SK-N-SH (cell line): ENCODE measurements around the gene AKAP10. TPM values are rescaled to one million over a fixed set of nuclear protein-coding genes. Genes with fewer than 3 reads are reported as not detected.
"Not testable (repeated sequence)": the region's sequence is repeated elsewhere in the genome, so short reads cannot be mapped to it uniquely, and the experiment has no call there.

Source experiments
- CTCF ChIA-PET: fragments of 300-600, 350-600 bp; formaldehyde crosslinking; extraction: SDS; loops from one replicate; lab custom pipeline; 2021; lab: Yijun Ruan, JAX
- POLR2A ChIA-PET: fragments of 350-600 bp; sonication (Branson Sonifier 250); formaldehyde crosslinking; extraction: SDS; loops from one replicate; lab custom pipeline; 2020; ENCODE audit warnings: antibody characterized with exemption, inconsistent platforms; lab: Yijun Ruan, JAX
- DNase-seq: peaks from one replicate; pipeline ENCODE4 v3.0.0; 2012
- H2AFZ ChIP-seq: fragments of 200-600 bp; sonication (generic); 2 replicates; pipeline ENCODE4 v1.8.1; 2016; ENCODE audit warnings: antibody characterized with exemption, mild to moderate bottlenecking, low read depth
- H3F3A ChIP-seq: fragments of 200-600 bp; sonication (generic); replicated peaks from 2 replicates; pipeline ENCODE3; 2016; ENCODE audit warnings: antibody characterized with exemption, mild to moderate bottlenecking; ENCODE audit not compliant: insufficient read depth
- H3K27ac ChIP-seq, 2 experiments: fragments of 200-500 bp in 1 of 2; fragments of 200-600 bp in 1 of 2; sonication (Bioruptor generic) in 1 of 2; sonication (generic), shearing (Covaris generic) in 1 of 2; 2 replicates each; pipeline versions ENCODE4 v1.5.1 to v1.6.1; 2014 to 2016; ENCODE audit warnings: low read depth in 2 of 2, inconsistent platforms in 1 of 2, low read length in 1 of 2, mild to moderate bottlenecking in 1 of 2, mixed read lengths in 1 of 2
- H3K27me3 ChIP-seq: fragments of 200-600 bp; sonication (generic), shearing (Covaris generic); 2 replicates; pipeline ENCODE4 v1.6.1; 2016; ENCODE audit warnings: mixed run types; ENCODE audit not compliant: insufficient read depth
- H3K36me3 ChIP-seq, 2 experiments: fragments of 200-500 bp in 1 of 2; fragments of 200-600 bp in 1 of 2; sonication (Bioruptor generic) in 1 of 2; sonication (generic) in 1 of 2; replicated peaks in 1 of 2; 2 replicates each; pipeline versions ENCODE3 to v1.5.1; 2014 to 2016; ENCODE audit warnings: low read length in 1 of 2, mild to moderate bottlenecking in 1 of 2; ENCODE audit not compliant: insufficient read depth in 2 of 2, control insufficient read depth in 1 of 2
- H3K4me1 ChIP-seq, 2 experiments: fragments of 200-500 bp in 1 of 2; fragments of 200-600 bp in 1 of 2; sonication (Bioruptor generic) in 1 of 2; sonication (generic), shearing (Covaris generic) in 1 of 2; 2 replicates each; pipeline versions ENCODE4 v1.5.1 to v1.6.1; 2014 to 2016; ENCODE audit warnings: low read depth in 1 of 2, low read length in 1 of 2, mixed run types in 1 of 2; ENCODE audit not compliant: insufficient read depth in 2 of 2, control insufficient read depth in 1 of 2
- H3K4me2 ChIP-seq: fragments of 200-600 bp; sonication (generic), shearing (Covaris generic); 2 replicates; pipeline ENCODE4 v1.6.1; 2017; ENCODE audit warnings: mixed run types
- H3K4me3 ChIP-seq, 2 experiments: fragments of 200-500 bp in 1 of 2; fragments of 200-600 bp in 1 of 2; sonication (Bioruptor generic) in 1 of 2; sonication (generic), shearing (Covaris generic) in 1 of 2; 2 replicates each; pipeline versions ENCODE4 v1.5.1 to v1.8.1; 2014 to 2016; ENCODE audit warnings: low read depth in 2 of 2, inconsistent platforms in 1 of 2, low read length in 1 of 2, mild to moderate bottlenecking in 1 of 2, mixed read lengths in 1 of 2, moderate library complexity in 1 of 2
- H3K79me2 ChIP-seq: fragments of 200-600 bp; sonication (generic); 2 replicates; pipeline ENCODE4 v1.8.1; 2017; ENCODE audit warnings: mild to moderate bottlenecking; ENCODE audit not compliant: insufficient read depth
- H3K9ac ChIP-seq: fragments of 200-600 bp; sonication (generic); 2 replicates; pipeline ENCODE4 v1.6.1; 2017; ENCODE audit warnings: mixed run types
- H3K9me2 ChIP-seq: fragments of 200-600 bp; sonication (generic); 2 replicates; pipeline ENCODE4 v1.6.1; 2017; ENCODE audit warnings: mixed run types
- H3K9me3 ChIP-seq: fragments of 200-600 bp; sonication (generic); 2 replicates; pipeline ENCODE4 v1.6.1; 2017; ENCODE audit warnings: mixed run types, mild to moderate bottlenecking, moderate library complexity
- H4K20me1 ChIP-seq: fragments of 200-600 bp; sonication (generic); 2 replicates; pipeline ENCODE4 v1.6.1; 2017; ENCODE audit warnings: mild to moderate bottlenecking, mixed run types; ENCODE audit not compliant: insufficient read depth
- CHD2 ChIP-seq: fragments of 150-350 bp; IDR thresholded peaks from 2 replicates; pipeline ENCODE4 v1.6.1; 2018; ENCODE audit warnings: low read length; ENCODE audit not compliant: partially characterized antibody
- FOXJ3 ChIP-seq: sonication (generic); formaldehyde crosslinking; IDR thresholded peaks from 2 replicates; pipeline ENCODE4 v1.5.1; 2020; ENCODE audit warnings: mild to moderate bottlenecking, missing genetic modification reagents
- FOXM1 ChIP-seq: IDR thresholded peaks from 2 replicates; pipeline ENCODE4 v1.4.0; 2012; ENCODE audit warnings: low read depth, mild to moderate bottlenecking
- GABPA ChIP-seq: IDR thresholded peaks from 2 replicates; pipeline ENCODE4 v1.4.0; 2012; ENCODE audit warnings: low read depth, mild to moderate bottlenecking
- GATA2 ChIP-seq: sonication (generic); formaldehyde crosslinking; IDR thresholded peaks from 2 replicates; pipeline ENCODE4 v1.5.0; 2020; ENCODE audit warnings: mild to moderate bottlenecking, missing genetic modification reagents
- MEF2A ChIP-seq: IDR thresholded peaks from 2 replicates; pipeline ENCODE4 v1.4.0; 2012; ENCODE audit warnings: low read depth, borderline replicate concordance
- MXI1 ChIP-seq: IDR thresholded peaks from 2 replicates; pipeline ENCODE4 v1.6.1; 2012; ENCODE audit warnings: mild to moderate bottlenecking, low read depth, low read length, improper control_type of control experiment
- NFIC ChIP-seq: IDR thresholded peaks from 2 replicates; pipeline ENCODE4 v1.4.0; 2012; ENCODE audit warnings: borderline replicate concordance
- NRF1 ChIP-seq: IDR thresholded peaks from 2 replicates; pipeline ENCODE4 v1.6.1; 2012; ENCODE audit warnings: low read depth, mild to moderate bottlenecking, low read length
- POLR2AphosphoS5 ChIP-seq: IDR thresholded peaks from 2 replicates; pipeline ENCODE4 v1.6.1; 2012; ENCODE audit warnings: low read depth, low read length
- RCOR1 ChIP-seq: fragments of 150-350 bp; IDR thresholded peaks from 2 replicates; pipeline ENCODE4 v1.6.1; 2017; ENCODE audit warnings: antibody characterized with exemption, low read length
- SIN3A ChIP-seq: IDR thresholded peaks from 2 replicates; pipeline ENCODE4 v1.6.1; 2012; ENCODE audit warnings: low read depth, mild to moderate bottlenecking, low read length, moderate library complexity, borderline replicate concordance
- TEAD4 ChIP-seq: IDR thresholded peaks from 2 replicates; pipeline ENCODE4 v1.4.0; 2012; ENCODE audit warnings: mild to moderate bottlenecking, borderline replicate concordance; ENCODE audit not compliant: insufficient read depth
- YY1 ChIP-seq: IDR thresholded peaks from 2 replicates; pipeline ENCODE4 v1.4.0; 2012; ENCODE audit warnings: low read depth, mild to moderate bottlenecking
- WGBS: methylation state at CpG from one replicate; pipeline ENCODE4 v1.1.6; 2017; ENCODE audit warnings: low lambda C conversion rate; 5-methylcytosine and 5-hydroxymethylcytosine counted together
- polyA plus RNA-seq, 3 experiments: library from polyadenylated mRNA; depleted of rRNA; stranded (reverse); fragments of >200 nt; gene quantifications; 2 replicates each; pipeline ENCODE4 v1.2.3, GENCODE V29; 2012
- TF ChIP-seq, protein P1 (sequence below): fragments of 150-350 bp; IDR thresholded peaks from 2 replicates; pipeline ENCODE4 v1.6.1; 2016; ENCODE audit warnings: mild to moderate bottlenecking, low read depth, low read length
- TF ChIP-seq, protein P2 (sequence below): IDR thresholded peaks from 2 replicates; pipeline ENCODE4; 2012
- TF ChIP-seq, protein P3 (sequence below): fragments of 200-600 bp; sonication (generic); IDR thresholded peaks from 2 replicates; pipeline ENCODE4 v1.6.1; 2017; ENCODE audit warnings: antibody characterized with exemption, mild to moderate bottlenecking, moderate library complexity

The AKAP10 gene
- polyA plus RNA-seq, 1 of the 3 experiments (the other 2 are of a cell fraction): 12.7 TPM

DNA sequence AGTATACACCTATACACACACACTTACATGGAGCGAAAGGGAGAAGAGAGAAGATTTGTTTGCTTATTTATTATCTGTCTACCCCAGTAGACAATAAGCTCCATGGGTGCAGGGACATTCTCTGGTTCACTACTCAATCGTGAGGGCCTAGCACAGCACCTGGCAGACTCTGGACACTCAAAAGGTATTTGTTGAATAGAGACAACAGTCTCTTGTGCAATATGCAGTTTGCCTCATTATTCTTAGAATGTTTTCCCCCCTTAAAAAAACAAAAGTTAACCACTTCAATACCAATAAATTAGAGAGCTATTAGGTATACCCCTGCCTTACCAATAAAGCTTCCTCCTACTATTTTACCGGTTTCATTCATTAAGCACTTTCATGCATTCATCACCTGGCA lies 2.0 kb downstream of the AKAP10 start:
- Histone ChIP-seq H3K9me2 (no peaks in the 10 kb centered on the region), H4K20me1 (peaks cover 5% of the 10 kb centered on the region; the same call in 1 of the 2 replicates), H3K4me3 (no peak overlapping the region), H2AFZ (no peak overlapping the region), H3K27ac (no peak overlapping the region), H3K9me3 (no peaks in the 10 kb centered on the region), H3F3A (no peaks in the 10 kb centered on the region), H3K9ac (no peak overlapping the region), H3K27me3 (no peaks in the 10 kb centered on the region), H3K4me1 (peaks cover 4 to 11% of the 10 kb centered on the region in 2 experiments; a peak in 1 of 4 replicates), H3K36me3 (peaks cover 0 to 13% of the 10 kb centered on the region in 2 experiments), H3K79me2 (peaks cover 76% of the 10 kb centered on the region), H3K4me2 (peak overlapping the region; percentile 91)
- ChIA-PET POLR2A (interaction anchor here (0.6 kb wide), 1 partner anchor 67 kb away, joined by 3 read pairs; no protein-coding TSS in a partner anchor), CTCF (interaction anchor here (0.9 to 2.6 kb wide), 2 partner anchors 17 to 34 kb away, joined by 4 to 9 read pairs; no protein-coding TSS in a partner anchor)
- DNase-seq: no peak
- WGBS: 81% methylated on average over 3 of the region's 3 CpGs
- TF ChIP-seq NFIC (no peak), GATA2 (CRISPR knock-in tag) (no peak), POLR2AphosphoS5 (no peak), TEAD4 (no peak)
- TF ChIP-seq, protein P1, sequence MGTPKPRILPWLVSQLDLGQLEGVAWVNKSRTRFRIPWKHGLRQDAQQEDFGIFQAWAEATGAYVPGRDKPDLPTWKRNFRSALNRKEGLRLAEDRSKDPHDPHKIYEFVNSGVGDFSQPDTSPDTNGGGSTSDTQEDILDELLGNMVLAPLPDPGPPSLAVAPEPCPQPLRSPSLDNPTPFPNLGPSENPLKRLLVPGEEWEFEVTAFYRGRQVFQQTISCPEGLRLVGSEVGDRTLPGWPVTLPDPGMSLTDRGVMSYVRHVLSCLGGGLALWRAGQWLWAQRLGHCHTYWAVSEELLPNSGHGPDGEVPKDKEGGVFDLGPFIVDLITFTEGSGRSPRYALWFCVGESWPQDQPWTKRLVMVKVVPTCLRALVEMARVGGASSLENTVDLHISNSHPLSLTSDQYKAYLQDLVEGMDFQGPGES: no peak

DNA sequence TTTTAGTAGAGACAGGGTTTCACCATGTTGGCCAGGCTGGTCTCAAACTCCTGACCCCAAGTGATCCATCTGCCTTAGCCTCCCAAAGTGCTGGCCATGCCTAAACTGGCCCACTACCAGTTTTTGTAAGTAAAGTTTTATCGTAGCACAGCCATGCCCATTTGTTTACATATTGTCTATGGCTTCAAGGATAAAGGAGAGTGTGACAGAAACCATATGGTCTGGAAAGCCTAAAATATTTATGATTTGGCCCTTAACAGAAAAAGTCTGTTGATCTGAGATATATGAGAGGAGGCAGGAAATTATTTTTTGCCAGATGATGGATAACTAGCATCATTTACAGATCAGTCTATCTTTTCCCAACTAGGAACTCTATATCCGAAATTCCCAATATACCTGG lies 4.5 kb downstream of the AKAP10 start:
- Histone ChIP-seq H3K9ac (no peak overlapping the region), H3K9me3 (no peaks in the 10 kb centered on the region), H3K27ac (no peak overlapping the region), H3K27me3 (no peaks in the 10 kb centered on the region), H3K4me1 (peaks cover 4 to 7% of the 10 kb centered on the region in 2 experiments; a peak in 1 of 4 replicates), H3K9me2 (no peaks in the 10 kb centered on the region), H3K36me3 (peaks cover 4 to 25% of the 10 kb centered on the region in 2 experiments), H3K4me2 (no peak overlapping the region), H3K79me2 (peaks cover 95% of the 10 kb centered on the region), H3F3A (peaks cover 3% of the 10 kb centered on the region), H2AFZ (no peak overlapping the region), H3K4me3 (no peak overlapping the region), H4K20me1 (peaks cover 20% of the 10 kb centered on the region)
- WGBS: 91% methylated on average over 2 of the region's 2 CpGs
- no peak for TF ChIP-seq FOXJ3 (CRISPR knock-in tag)
- no peak for TF ChIP-seq TEAD4
- TF ChIP-seq FOXM1: no peak
- no peak for TF ChIP-seq MEF2A
- no peak for TF ChIP-seq MXI1
- TF ChIP-seq CHD2: no peak
- no peak for TF ChIP-seq NRF1
- TF ChIP-seq GABPA: no peak
- TF ChIP-seq, protein P2, sequence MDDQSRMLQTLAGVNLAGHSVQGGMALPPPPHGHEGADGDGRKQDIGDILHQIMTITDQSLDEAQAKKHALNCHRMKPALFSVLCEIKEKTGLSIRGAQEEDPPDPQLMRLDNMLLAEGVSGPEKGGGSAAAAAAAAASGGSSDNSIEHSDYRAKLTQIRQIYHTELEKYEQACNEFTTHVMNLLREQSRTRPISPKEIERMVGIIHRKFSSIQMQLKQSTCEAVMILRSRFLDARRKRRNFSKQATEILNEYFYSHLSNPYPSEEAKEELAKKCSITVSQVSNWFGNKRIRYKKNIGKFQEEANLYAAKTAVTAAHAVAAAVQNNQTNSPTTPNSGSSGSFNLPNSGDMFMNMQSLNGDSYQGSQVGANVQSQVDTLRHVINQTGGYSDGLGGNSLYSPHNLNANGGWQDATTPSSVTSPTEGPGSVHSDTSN: no peak
- TF ChIP-seq RCOR1: no peak
- TF ChIP-seq YY1: no peak
- TF ChIP-seq, protein P3, sequence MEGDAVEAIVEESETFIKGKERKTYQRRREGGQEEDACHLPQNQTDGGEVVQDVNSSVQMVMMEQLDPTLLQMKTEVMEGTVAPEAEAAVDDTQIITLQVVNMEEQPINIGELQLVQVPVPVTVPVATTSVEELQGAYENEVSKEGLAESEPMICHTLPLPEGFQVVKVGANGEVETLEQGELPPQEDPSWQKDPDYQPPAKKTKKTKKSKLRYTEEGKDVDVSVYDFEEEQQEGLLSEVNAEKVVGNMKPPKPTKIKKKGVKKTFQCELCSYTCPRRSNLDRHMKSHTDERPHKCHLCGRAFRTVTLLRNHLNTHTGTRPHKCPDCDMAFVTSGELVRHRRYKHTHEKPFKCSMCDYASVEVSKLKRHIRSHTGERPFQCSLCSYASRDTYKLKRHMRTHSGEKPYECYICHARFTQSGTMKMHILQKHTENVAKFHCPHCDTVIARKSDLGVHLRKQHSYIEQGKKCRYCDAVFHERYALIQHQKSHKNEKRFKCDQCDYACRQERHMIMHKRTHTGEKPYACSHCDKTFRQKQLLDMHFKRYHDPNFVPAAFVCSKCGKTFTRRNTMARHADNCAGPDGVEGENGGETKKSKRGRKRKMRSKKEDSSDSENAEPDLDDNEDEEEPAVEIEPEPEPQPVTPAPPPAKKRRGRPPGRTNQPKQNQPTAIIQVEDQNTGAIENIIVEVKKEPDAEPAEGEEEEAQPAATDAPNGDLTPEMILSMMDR: no peak
- no peak for TF ChIP-seq SIN3A
- no peak for TF ChIP-seq NFIC
- CTCF ChIA-PET: interaction anchor here (1.2 kb wide), 1 partner anchor 218 kb away, joined by 3 read pairs; no protein-coding TSS in a partner anchor
- POLR2A ChIA-PET: no interaction called here
- no peak for DNase-seq

DNA sequence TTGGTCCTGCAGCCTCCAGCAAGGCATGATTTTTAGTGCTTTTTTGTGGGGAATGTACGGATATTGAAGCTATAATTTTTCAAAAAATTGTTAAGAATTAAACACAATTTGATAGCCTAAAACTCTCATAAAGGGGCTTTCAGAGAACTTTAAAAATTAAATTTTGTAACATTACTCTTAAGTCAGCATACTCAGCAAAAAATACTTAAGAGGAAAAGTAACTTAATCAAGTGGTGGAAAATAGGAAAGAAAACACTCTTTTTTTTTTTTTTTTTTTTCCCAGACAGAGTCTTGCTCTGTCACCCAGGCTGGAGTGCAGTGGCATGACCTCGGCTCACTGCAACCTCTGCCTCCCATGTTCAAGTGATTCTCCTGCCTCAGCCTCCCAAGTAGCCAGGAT lies 14.7 kb downstream of the AKAP10 start:
- H3K9me3 ChIP-seq, H3K4me2 ChIP-seq, H3K9ac ChIP-seq, H3K4me1 ChIP-seq, H3K4me3 ChIP-seq, H2AFZ ChIP-seq, POLR2A ChIA-PET, H3K27ac ChIP-seq, DNase-seq, H4K20me1 ChIP-seq, H3K9me2 ChIP-seq, H3K27me3 ChIP-seq: not testable (repeated sequence)
- Histone ChIP-seq H3K79me2 (peaks cover 67% of the 10 kb centered on the region; the same call in 1 of the 2 replicates), H3K36me3 (peaks cover 28 to 71% of the 10 kb centered on the region in 2 experiments), H3F3A (peaks cover 24% of the 10 kb centered on the region)
- CTCF ChIA-PET: interaction anchor here (2.4 kb wide), 1 partner anchor 11 kb away, joined by 8 read pairs; no protein-coding TSS in a partner anchor
- WGBS: 92% methylated on average over 2 of the region's 2 CpGs
